OCI-LY7 (cell line): Measurements from ENCODE around the gene C19orf85. TPM values are rescaled to one million over a fixed set of nuclear protein-coding genes. Genes with fewer than 3 reads are reported as not detected.

Source experiments
- BruUV-seq: library from RNA; stranded (reverse); fragments of 400-500 nt; replicated peaks from 2 replicates; lab custom pipeline; 2021; lab: Mats Ljungman, UMichigan
- CTCF ChIA-PET: fragments of 300-600 bp; sonication (Branson Sonifier 250); formaldehyde crosslinking; loops from one replicate; lab custom pipeline; 2022; ENCODE audit warnings: antibody characterized with exemption; ENCODE audit not compliant: unreplicated experiment; lab: Charles Lee
- POLR2A ChIA-PET: fragments of 300-600 bp; sonication (Branson Sonifier 250); formaldehyde crosslinking; loops from one replicate; lab custom pipeline; 2022; ENCODE audit warnings: antibody characterized with exemption; lab: Charles Lee
- DNase-seq: peaks from one replicate; pipeline ENCODE4 v3.0.0-alpha.2; 2015; ENCODE audit warnings: low spot score
- H2AFZ ChIP-seq: fragments of 200-600 bp; sonication (generic), shearing (Covaris generic); 2 replicates; pipeline ENCODE4 v1.6.1; 2014; ENCODE audit warnings: mild to moderate bottlenecking, antibody characterized with exemption, low read length, moderate library complexity
- H3K27ac ChIP-seq: fragments of 200-600 bp; sonication (generic); 2 replicates; pipeline ENCODE4 v1.5.1; 2014; ENCODE audit warnings: mixed run types, low read depth, mild to moderate bottlenecking, moderate library complexity, low read length, inconsistent platforms; ENCODE audit not compliant: poor library complexity, severe bottlenecking
- H3K36me3 ChIP-seq: fragments of 200-600 bp; sonication (generic); 2 replicates; pipeline ENCODE4 v1.6.1; 2014; ENCODE audit warnings: mild to moderate bottlenecking, antibody characterized with exemption, low read length, moderate library complexity, mixed read lengths; ENCODE audit not compliant: insufficient read depth
- H3K4me1 ChIP-seq: fragments of 200-600 bp; sonication (generic); 2 replicates; pipeline ENCODE4 v1.5.1; 2014; ENCODE audit warnings: mild to moderate bottlenecking, low read length; ENCODE audit not compliant: insufficient read depth, poor library complexity, severe bottlenecking
- H3K4me2 ChIP-seq: fragments of 200-600 bp; sonication (generic); 2 replicates; pipeline ENCODE4 v1.6.1; 2014; ENCODE audit warnings: mild to moderate bottlenecking, low read length
- H3K4me3 ChIP-seq: fragments of 200-600 bp; sonication (generic); 2 replicates; pipeline ENCODE4 v1.5.1; 2014; ENCODE audit warnings: mild to moderate bottlenecking, low read depth, low read length; ENCODE audit not compliant: poor library complexity, severe bottlenecking
- H3K79me2 ChIP-seq: fragments of 200-600 bp; sonication (generic); 2 replicates; pipeline ENCODE4 v1.6.1; 2016; ENCODE audit warnings: low read depth, mild to moderate bottlenecking, low read length, moderate library complexity, mixed read lengths; ENCODE audit not compliant: insufficient read depth
- H3K9me2 ChIP-seq: fragments of 200-600 bp; sonication (generic); 2 replicates; pipeline ENCODE4 v1.6.1; 2016; ENCODE audit warnings: mild to moderate bottlenecking, low read length, mixed read lengths; ENCODE audit not compliant: insufficient read depth
- H3K9me3 ChIP-seq: fragments of 200-600 bp; sonication (generic); 2 replicates; pipeline ENCODE4 v1.6.1; 2014; ENCODE audit warnings: mild to moderate bottlenecking, mixed run types, low read length, mixed read lengths
- H4K20me1 ChIP-seq: fragments of 200-600 bp; sonication (generic); 2 replicates; pipeline ENCODE4 v1.6.1; 2014; ENCODE audit warnings: mild to moderate bottlenecking, antibody characterized with exemption, low read length, moderate library complexity, mixed read lengths; ENCODE audit not compliant: insufficient read depth
- EZH2phosphoT487 ChIP-seq: fragments of 200-600 bp; sonication (generic); IDR thresholded peaks from 2 replicates; pipeline ENCODE4 v1.6.1; 2018; ENCODE audit warnings: low read depth, borderline replicate concordance, mild to moderate bottlenecking, mixed run types, antibody characterized with exemption, low read length, moderate library complexity, mixed read lengths
- intact Hi-C: fragments of 100-400 bp; cut with micrococcal nuclease; formaldehyde crosslinking; loops from one replicate; pipeline ENCODE4 v1.10.0; 2022; ENCODE audit not compliant: unreplicated experiment
- total RNA-seq, 2 experiments: library from RNA; depleted of rRNA in 1 of 2; stranded (reverse); fragments of >200 nt in 1 of 2; shearing (Covaris generic) in 1 of 2; gene quantifications; 2 replicates each; pipeline ENCODE4 v1.2.3, GENCODE V29; 2014 to 2022
- TF ChIP-seq, protein P1 (sequence below): fragments of 200-600 bp; sonication (generic); conservative IDR thresholded peaks from 2 replicates; pipeline ENCODE4 v1.5.1; 2014; ENCODE audit warnings: mild to moderate bottlenecking, antibody characterized with exemption, low read length, moderate library complexity, mixed read lengths

Gene C19orf85
- total RNA-seq, 2 experiments from 2014 or later, result not detected

DNA sequence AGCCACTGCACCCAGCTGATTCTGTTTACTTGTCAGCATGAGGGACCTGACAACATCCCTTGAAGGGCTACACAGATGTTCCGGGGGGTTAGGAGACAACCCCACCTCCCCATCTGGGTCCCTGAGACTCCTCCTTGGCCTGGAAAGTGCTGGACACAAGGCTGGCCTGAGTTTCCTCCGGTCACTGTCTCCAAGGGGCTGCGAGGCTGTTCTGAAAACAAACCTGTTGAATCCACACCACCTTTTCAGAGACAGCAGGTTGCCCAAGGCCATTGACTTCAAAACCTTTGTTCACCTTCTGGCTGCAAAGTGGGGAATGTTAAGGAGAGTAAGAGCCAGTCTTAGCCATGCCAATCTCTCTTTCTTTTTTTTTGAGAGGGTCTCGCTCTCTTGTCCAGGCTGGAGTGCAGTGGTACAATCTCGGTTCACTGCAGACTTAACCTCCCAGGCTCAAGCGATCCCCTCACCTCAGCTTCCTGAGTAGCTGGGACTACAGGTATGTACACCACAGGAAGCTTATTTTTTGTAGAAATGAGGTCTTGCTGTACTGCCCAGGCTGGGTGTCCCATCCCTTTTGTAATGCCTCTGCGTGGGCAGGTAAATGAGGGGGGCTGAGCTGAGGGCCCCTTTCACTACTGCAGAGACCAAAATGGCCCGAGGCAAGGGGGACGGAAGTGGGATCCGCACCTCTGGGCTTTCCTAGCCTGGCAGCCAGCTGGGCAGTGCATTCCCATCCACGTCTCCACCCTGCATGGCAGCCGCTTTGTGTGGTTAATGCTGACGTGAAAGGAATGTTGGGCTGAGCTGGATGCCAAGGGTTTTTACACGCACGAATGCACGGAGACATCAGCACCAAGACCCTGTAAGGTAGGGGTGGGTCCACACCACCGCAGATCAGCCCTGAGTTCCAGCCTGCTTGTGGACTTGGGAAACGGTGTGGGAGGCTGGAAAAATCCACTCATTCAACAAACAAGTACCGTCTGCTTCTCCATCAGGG lies 10.0 kb upstream of the C19orf85 start:
- no peak overlapping the region for H3K4me2 ChIP-seq
- intact Hi-C loops, result no loop called here
- H3K4me3 ChIP-seq, result no peak overlapping the region
- ChIA-PET CTCF (no interaction called here), POLR2A (interaction anchor here (1.0 kb wide), 1 partner anchor 150 kb away, joined by 3 read pairs; the partner anchor contains the start of gene ZNF784)
- no TSS peak for BruUV-seq
- no peaks in the 10 kb centered on the region for H3K36me3 ChIP-seq
- no peaks in the 10 kb centered on the region for H4K20me1 ChIP-seq
- peaks cover 13% of the 10 kb centered on the region; the same call in 1 of the 2 replicates for H3K79me2 ChIP-seq
- no peaks in the 10 kb centered on the region for H3K9me3 ChIP-seq
- DNase-seq, result no peak
- no peaks in the 10 kb centered on the region for H3K9me2 ChIP-seq
- no peak for TF ChIP-seq EZH2phosphoT487
- TF ChIP-seq, protein P1, sequence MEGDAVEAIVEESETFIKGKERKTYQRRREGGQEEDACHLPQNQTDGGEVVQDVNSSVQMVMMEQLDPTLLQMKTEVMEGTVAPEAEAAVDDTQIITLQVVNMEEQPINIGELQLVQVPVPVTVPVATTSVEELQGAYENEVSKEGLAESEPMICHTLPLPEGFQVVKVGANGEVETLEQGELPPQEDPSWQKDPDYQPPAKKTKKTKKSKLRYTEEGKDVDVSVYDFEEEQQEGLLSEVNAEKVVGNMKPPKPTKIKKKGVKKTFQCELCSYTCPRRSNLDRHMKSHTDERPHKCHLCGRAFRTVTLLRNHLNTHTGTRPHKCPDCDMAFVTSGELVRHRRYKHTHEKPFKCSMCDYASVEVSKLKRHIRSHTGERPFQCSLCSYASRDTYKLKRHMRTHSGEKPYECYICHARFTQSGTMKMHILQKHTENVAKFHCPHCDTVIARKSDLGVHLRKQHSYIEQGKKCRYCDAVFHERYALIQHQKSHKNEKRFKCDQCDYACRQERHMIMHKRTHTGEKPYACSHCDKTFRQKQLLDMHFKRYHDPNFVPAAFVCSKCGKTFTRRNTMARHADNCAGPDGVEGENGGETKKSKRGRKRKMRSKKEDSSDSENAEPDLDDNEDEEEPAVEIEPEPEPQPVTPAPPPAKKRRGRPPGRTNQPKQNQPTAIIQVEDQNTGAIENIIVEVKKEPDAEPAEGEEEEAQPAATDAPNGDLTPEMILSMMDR, result no peak
- H2AFZ ChIP-seq, result no peak overlapping the region
- peaks cover 21% of the 10 kb centered on the region for H3K4me1 ChIP-seq
- no peak overlapping the region for H3K27ac ChIP-seq

DNA sequence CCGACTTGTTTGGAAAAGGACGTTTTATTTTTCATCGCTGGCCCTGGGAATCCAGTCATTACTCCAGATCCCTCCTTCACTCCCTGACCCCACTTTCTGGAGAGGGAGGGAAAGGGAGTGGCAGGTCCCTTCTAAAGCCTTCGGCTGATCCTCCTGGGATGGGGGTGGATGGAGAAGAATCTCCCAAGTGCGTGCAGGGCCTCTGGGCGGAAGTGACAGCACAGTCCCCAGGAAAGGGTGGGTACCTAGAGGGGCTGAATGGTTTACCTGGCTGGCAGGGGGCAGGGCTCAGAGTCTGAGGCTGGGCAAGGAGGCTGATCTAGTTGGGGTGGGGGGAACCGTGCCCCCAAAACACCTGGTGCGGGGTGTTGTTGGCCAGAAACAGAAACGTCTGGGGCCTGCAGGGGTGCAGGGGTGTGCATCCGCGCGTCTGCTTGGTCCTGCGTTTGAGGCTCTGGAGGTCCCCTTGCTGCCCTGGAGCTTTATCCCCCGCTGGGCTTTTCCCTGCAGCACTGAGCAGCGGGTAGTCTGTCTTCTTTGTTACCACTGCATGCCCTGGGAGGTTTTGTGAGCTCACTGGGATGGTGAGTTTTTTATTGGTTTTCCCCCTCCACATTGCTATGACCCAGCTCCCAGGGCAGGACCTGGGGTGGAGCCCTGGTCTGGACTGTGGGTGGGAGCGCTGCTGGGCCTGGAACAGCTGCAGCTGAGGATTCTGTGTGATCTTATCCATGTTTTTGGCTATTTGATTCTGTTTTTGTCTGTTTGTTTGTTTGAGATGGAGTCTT lies 8.9 kb upstream of the C19orf85 start:
- TF ChIP-seq EZH2phosphoT487, result no peak
- TF ChIP-seq, protein P1, result no peak
- no peak overlapping the region for H3K27ac ChIP-seq
- H3K36me3 ChIP-seq, result no peaks in the 10 kb centered on the region
- no peaks in the 10 kb centered on the region for H4K20me1 ChIP-seq
- BruUV-seq, result no TSS peak
- no peak overlapping the region for H3K4me3 ChIP-seq
- H2AFZ ChIP-seq, result no peak overlapping the region
- peaks cover 15% of the 10 kb centered on the region for H3K4me1 ChIP-seq
- no peaks in the 10 kb centered on the region for H3K9me2 ChIP-seq
- no peak for DNase-seq
- intact Hi-C loops, result no loop called here
- no peaks in the 10 kb centered on the region for H3K9me3 ChIP-seq
- no peak overlapping the region for H3K4me2 ChIP-seq
- H3K79me2 ChIP-seq, result peaks cover 8% of the 10 kb centered on the region; the same call in 1 of the 2 replicates
- ChIA-PET CTCF (no interaction called here), POLR2A (no interaction called here)
